ENCODE results near the gene FSCB.
"Not testable (repeated sequence)": the region's sequence is repeated elsewhere in the genome, so short reads cannot be mapped to it uniquely, and the experiment has no call there.

The FSCB gene, protein sequence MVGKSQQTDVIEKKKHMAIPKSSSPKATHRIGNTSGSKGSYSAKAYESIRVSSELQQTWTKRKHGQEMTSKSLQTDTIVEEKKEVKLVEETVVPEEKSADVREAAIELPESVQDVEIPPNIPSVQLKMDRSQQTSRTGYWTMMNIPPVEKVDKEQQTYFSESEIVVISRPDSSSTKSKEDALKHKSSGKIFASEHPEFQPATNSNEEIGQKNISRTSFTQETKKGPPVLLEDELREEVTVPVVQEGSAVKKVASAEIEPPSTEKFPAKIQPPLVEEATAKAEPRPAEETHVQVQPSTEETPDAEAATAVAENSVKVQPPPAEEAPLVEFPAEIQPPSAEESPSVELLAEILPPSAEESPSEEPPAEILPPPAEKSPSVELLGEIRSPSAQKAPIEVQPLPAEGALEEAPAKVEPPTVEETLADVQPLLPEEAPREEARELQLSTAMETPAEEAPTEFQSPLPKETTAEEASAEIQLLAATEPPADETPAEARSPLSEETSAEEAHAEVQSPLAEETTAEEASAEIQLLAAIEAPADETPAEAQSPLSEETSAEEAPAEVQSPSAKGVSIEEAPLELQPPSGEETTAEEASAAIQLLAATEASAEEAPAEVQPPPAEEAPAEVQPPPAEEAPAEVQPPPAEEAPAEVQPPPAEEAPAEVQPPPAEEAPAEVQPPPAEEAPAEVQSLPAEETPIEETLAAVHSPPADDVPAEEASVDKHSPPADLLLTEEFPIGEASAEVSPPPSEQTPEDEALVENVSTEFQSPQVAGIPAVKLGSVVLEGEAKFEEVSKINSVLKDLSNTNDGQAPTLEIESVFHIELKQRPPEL

DNA sequence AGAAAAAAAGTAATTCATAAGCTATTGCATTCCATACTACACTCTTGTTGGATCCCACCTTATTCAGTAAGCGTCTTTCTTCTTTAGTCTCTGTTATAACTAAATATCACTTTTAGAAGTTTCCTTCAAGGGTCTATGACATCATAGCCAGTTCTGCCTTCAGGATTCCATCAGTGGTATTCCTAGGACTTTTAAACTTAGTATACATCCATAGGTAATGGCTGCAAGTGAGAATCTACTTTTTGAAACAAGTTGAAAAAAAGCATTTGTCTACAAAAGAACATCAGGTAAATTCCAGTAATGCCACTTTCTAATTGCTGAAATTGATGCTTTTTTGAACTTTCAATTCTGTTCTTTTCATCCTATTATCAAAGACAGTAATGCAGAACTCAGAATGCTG lies at the start of gene FSCB:
FSCB (minus strand) TSS at position 101 of the 400 bp plus-strand sequence. CDS start 296 bp downstream, outside the sequence.
- DNase-seq: no peak

DNA sequence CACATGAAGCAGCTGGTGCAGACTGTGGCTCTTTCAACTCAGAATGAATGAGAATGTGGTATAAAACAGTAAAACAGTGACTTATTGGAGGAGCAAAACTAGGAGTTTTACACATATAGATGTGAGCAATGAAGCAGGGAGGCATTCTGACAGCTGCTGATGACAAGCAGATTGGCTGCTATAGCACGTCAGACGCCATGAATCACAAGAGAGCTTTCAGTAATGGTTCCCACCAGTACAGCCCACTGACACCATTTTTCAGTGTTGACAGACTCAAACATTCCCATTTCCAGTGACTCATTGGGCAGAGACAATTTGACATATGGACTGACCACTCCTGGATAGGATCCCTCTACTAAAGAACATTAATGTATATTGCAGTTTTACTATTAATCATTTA lies 24.6 kb upstream of the FSCB start:
- no peak for DNase-seq

DNA sequence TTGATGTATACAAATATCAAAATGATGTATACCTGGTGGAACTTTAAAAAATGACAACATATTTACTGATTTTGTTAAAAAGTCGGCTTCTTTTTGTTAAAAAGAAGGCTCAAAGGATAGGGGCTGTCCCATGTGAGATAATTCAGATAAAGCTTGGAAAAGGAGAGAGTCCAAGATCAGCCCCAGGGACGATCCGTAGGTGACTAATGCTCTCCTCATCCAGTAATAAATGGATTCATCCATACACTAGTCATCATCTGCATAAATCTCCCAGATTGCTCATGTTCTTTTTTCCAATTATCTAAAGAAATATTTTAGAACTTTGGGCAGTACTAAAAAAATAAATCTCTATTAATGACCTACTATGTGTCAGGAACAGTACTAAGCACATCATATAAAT lies 23.4 kb upstream of the FSCB start:
- DNase-seq: no peak

DNA sequence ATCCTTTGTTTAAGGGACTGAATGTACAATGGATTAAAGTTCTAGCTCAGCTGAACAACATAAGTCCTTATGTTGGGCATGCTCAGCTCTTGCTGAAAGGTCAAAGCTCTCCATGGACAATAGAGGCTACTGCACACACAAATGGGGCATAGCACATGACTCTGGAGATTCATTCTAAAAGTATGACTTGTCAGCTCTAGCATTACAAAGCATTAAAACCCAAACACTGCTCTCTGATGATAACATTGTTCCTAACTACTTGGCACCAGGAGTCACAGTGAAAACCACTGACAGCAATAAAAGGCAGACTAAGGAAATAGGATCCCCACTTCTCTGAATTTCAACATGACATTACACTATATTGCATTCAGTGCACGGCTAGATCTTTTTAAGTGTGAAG lies 21.9 kb upstream of the FSCB start:
- DNase-seq: peak; percentile 99

DNA sequence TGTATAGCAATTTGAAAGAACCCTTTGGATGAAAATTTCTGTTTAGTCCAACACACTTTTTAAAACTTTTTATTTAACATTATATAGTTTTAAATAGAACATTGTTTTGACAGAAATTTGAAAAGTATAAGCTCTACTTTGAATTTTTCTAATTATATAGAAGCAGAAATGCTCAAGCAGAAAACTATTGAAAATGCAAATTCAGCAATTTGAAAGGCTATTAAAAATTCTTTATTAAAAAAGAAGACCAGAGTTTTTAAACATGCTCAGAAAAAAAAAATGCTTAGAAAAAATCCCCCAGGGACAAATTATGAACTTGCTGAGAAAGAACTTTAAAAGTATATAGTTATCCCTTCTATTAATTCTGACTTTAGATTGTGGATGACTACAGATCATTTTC lies 21.1 kb upstream of the FSCB start:
- DNase-seq: no peak

DNA sequence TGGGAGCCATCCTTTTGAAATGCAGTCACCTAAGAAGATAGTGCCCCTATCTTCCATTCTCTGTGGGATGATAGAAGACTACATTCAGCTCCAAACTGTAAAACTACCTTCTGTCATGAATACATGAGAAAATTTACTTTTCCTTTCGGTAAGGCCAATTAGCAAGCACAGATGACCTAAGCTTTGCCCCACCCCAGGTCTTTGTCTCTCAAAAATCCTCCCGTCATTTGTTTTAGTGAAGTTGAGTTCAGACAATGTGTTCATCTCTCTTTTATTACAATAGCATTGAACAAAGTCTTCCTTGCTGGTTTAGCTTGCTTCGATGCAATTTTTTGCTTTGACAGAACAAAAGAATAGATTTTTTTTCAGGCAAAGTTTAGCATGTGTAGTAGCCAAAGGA lies 18.2 kb upstream of the FSCB start:
- no peak for DNase-seq

DNA sequence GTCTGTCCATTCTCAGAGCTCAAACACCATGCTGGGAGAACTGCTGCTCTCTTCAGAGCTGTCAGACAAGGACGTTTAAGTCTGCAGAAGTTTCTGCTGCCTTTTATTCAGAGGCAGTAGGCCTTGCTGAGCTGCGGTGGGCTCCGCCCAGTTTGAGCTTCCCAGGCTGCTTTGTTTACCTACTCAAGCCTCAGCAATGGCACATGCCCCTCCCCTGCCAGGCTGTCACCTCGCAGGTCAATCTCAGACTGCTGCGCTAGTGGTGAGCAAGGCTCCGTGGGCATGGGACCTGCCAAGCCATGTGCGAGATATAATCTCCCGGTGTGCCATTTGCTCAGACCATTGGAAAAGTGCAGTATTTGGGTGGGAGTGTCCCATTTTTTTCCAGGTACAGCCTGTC lies 8.6 kb upstream of the FSCB start:
- DNase-seq: not testable (repeated sequence)

DNA sequence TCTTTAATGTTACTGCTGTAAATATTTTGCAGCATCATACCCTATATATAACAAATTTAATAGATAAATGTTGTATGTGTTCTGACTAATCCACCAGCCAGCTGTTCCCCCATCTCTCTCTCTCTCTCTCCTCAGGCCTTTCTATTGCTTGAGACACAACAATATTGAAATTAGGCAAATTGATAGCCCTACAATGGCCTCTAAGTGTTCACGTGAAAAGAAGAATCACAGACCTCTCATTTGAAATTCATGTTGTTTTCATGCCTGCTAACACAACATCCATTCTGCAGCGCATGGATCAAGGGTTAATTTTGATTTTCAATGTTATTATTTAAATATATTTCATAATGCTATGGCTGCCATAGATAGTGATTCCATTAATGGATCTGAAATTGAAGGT lies 1.8 kb upstream of the FSCB start:
- DNase-seq: no peak

DNA sequence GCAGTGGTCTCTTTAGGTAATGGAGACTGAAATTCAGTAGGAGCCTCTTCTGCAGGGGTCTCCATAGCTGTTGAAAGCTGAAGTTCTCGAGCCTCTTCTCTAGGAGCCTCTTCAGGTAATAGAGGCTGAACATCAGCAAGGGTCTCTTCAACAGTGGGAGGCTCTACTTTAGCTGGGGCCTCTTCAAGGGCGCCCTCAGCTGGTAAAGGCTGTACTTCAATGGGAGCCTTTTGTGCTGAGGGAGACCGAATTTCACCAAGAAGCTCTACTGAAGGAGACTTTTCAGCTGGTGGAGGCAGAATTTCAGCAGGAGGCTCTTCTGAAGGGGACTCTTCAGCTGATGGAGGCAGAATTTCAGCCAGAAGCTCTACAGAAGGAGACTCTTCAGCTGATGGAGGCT lies 1.5 kb downstream of the FSCB start:
- no peak for DNase-seq

DNA sequence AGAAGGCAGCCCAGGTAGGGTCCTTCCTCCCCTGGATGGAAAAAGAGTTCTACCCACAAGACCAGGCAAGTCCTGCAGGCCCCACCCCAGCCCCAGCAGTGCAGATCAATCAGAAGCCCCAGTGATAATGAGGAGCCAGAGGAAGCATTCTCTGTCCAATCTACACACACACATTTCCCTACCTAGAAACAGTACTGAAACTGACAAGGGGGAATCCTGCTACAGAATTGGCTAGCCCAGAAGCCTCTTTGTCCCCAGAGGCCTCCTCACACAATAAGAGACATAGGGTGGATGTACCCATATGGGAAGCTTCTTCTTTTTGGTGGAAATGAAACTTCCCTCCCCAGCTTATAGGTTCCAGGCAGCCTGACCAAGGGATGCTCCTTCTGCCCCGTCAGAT lies 9.9 kb downstream of the FSCB start:
- no peak for DNase-seq

DNA sequence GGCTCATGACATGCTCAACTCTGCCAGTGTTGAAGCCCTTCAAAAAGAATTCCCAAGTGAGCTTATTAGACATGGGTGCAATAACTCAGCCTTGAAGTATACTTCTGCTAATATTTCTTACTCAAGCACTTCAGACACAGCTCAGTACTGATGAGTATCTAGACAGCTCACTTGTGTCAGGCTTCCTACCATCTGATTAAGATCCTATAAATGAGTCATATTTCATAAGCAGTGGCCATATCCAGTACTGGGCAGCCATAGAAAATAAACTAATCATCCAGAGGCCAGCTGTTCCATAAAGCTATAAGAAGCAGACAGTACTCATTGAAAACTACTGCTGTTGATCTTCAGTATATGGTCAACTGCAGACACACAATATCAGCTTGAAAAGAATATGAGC lies 12.9 kb downstream of the FSCB start:
- DNase-seq: no peak

DNA sequence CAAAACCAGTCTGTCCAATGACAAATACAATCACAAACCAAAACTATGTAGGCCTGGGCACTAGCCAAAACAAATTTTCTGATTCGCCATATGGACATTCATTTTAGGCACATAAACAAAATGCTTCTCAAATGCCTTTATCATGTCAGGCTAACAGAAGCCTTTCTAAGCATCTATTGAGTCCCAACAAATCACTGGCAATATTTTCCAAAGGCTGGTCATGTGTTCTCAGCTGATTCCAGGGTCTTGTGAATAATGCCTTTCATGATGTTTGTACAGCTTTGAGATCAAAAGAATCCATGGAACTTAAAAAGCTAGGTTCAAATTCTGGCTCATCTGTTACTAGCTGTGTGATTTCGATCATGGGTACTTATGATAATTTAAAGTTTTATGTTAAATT lies 16.1 kb downstream of the FSCB start:
- DNase-seq: no peak

DNA sequence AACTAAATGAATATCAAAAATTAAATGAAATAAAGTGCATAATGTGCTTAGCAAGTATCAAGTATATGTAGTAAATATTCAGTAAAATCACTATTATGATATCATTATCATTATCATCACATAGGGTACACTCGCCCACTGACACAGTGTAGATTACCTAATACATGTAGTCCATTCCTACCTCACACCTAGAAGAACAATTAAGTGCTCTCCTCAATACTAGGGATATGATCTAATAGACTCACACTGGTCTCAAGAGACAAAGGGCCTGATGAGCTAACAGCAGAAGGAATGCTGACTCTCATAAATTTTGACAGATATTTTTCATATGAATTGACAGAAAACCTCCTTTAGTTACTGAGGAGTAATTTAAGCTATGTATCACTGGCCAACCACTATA lies 29.1 kb downstream of the FSCB start:
- DNase-seq: no peak

DNA sequence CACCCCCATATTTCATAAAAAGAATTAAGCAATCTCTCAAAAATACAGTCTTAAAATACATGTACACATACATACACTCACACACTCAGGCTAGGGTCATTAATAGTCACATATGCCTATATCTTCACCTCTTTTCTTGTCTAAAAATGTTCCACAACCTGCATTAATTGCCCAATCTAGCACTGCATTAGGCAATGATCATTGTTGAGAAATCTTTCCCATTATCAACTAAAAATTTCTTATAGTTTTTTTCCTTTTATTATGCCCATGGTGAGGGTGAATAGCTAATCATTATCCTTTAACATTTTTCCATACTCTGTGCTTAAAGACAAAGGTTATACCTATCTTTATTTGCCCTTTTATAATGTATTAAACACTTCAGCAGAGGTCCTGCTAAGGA lies 38.3 kb downstream of the FSCB start:
- no peak for DNase-seq

DNA sequence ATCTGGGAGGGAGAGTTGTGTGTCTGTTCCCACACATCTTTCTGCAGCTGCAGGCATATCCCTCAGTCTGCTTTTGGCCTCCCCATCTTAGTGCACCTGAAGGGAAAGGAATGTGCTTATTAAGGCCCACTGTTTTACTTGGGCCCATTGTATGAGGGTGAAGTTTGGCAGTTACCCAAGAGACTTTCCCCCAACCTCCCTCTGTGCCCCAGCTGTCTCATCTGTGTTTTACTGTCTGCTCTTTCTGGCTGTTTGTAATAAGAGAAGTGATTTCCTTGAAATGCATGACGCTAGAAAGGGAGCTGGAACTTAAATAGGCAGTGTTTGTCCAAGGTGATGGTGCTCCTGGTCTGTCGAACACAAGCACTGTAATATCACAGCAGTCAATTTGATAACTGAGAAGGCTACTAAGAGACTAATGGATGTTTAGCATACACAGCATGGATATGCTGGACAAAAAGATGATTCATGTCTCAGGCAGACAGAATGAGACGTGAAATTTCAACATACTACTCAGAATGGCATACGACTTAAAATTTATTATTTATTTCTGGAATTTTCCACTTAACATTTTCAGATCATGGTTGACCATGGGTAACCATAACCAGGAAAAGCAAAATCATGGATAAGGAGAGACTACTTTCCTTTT lies 43.6 kb downstream of the FSCB start:
- DNase-seq: peak; percentile 53

DNA sequence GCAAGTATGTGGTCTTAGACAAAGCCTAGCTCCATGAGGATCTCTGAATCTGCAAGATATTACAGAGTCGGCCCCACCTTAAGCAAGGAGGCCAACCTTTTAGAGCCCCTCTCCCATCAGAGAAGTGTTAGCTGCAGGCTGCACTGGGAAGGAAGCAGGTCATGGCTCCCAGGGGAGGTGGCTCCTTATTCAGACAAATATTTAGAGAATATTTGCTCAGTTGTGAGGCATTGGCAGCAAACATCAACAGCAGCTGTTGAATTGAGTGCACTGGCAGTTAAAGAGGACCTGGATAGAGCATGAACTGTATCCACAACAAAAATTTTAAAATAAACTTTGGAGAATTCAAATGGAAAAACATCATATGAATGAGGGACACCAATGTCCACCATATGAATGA lies 44.7 kb downstream of the FSCB start:
- DNase-seq: no peak

DNA sequence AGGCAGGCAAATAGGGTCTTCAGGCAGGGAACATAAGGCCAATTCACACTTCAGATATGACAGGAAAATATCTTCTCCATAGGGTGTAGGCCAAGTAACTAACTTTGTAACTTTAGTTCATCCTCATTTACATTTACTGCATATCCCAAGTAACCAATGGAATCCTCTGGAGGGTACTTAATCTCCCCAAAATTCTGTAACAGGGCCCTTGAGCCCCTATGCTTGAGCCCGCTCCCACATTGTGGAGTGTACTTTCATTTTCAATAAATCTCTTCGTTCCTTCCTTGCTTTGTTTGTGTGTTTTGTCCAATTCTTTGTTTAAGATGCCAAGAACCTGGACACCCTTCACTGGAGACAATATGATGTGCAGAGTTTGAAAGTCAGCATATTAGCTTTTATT lies 45.3 kb downstream of the FSCB start:
- no peak for DNase-seq

All from DMS79 treated with DMSO at 0.1 percent for 48 hours (cell line).